ENCODE measurements around the gene PLP2. TPM values are rescaled to one million over a fixed set of nuclear protein-coding genes. Genes with fewer than 3 reads are reported as not detected.

The PLP2 gene
- total and polyA plus RNA-seq, 4 experiments from 2014 or later, result 132 to 334 (median 187) TPM

DNA sequence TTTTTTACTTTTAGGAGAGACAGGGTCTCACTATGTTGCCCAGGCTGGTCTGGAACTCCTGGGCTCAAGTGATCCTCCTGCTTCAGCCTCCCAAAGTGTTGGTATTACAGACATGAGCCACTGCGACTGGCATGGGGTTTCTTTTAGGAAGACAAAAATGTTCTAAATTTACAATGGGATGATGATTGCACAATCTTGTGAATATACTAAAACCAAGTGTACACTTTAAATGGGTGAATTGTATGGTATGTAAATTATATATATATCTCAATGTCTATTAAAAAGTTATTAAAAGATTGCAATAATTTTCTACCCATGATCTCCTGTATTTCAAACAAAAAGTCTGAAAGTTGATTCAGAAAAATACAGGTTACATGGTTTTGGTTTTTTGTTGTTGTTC, 18.2 kb upstream of the PLP2 start:
- no peak overlapping the region for H3K27ac Mint-ChIP-seq
- POLR2A ChIA-PET (ENCODE audit: partially characterized antibody), result no interaction called here
- peaks cover 9 to 23% (median 12%) of the 10 kb centered on the region in 4 donors for H3K4me1 Mint-ChIP-seq
- peaks cover 8% of the 10 kb centered on the region for H3K4me1 ChIP-seq (ENCODE audit: insufficient read depth, low read length)
- no peaks in the 10 kb centered on the region for H3K36me3 ChIP-seq (ENCODE audit: insufficient read depth, low read length)
- peaks cover 0 to 7% of the 10 kb centered on the region in 2 donors for H3K36me3 Mint-ChIP-seq
- no peaks in the 10 kb centered on the region for H3K27me3 Mint-ChIP-seq
- no peaks in the 10 kb centered on the region for H3K27me3 ChIP-seq (ENCODE audit: insufficient read depth, low read length)
- DNase-seq, result no peak
- no peaks in the 10 kb centered on the region for H3K9me3 ChIP-seq (ENCODE audit: control insufficient read depth in 1 of 2, low read length in 2 of 2)
- H3K27ac ChIP-seq (ENCODE audit: low read depth, low read length), result no peak overlapping the region
- CTCF ChIA-PET (ENCODE audit: partially characterized antibody), result no interaction called here
- H3K4me3 ChIP-seq (ENCODE audit: low read length in 2 of 2), result no peak overlapping the region
- no peaks in the 10 kb centered on the region for H3K9me3 Mint-ChIP-seq
- H3K4me3 Mint-ChIP-seq, result no peak overlapping the region
- intact Hi-C loops (cut with micrococcal nuclease), result no loop called here

- DNase-seq, result peak; percentile 25 to 60 (median 27)
- Histone ChIP-seq H3K9me3 (ENCODE audit: control insufficient read depth in 1 of 2, low read length in 2 of 2) (no peaks in the 10 kb centered on the region), H3K4me3 (ENCODE audit: low read length in 2 of 2) (peak overlapping the region; percentile 29 to 56), H3K27ac (ENCODE audit: low read depth, low read length) (peak overlapping the region; percentile 86), H3K36me3 (ENCODE audit: insufficient read depth, low read length) (no peaks in the 10 kb centered on the region), H3K4me1 (ENCODE audit: insufficient read depth, low read length) (peaks cover 8% of the 10 kb centered on the region), H3K27me3 (ENCODE audit: insufficient read depth, low read length) (no peaks in the 10 kb centered on the region)
- no peaks in the 10 kb centered on the region for H3K9me3 Mint-ChIP-seq
- H3K4me1 Mint-ChIP-seq, result peaks cover 9 to 23% (median 12%) of the 10 kb centered on the region in 4 donors
- no peaks in the 10 kb centered on the region for H3K27me3 Mint-ChIP-seq
- intact Hi-C loops (cut with micrococcal nuclease), result loop anchor here (1.0 to 5.0 kb wide), 3 partner anchors 32 to 153 kb away; partner anchors contain the start of genes GPKOW and GRIPAP1
- peak overlapping the region; percentile 95 to 99 (median 97) for H3K27ac Mint-ChIP-seq
- H3K36me3 Mint-ChIP-seq, result peaks cover 0 to 7% of the 10 kb centered on the region in 2 donors
- ChIA-PET POLR2A (ENCODE audit: partially characterized antibody) (interaction anchor here (0.5 to 2.3 kb wide), 22 partner anchors 9 to 581 kb away, joined by 3 to 37 read pairs (median 4); partner anchors contain the start of genes GPKOW, GRIPAP1, OTUD5 and PLP2), CTCF (ENCODE audit: partially characterized antibody) (interaction anchor here (0.7 to 2.5 kb wide), 18 partner anchors 10 to 153 kb away, joined by 3 to 31 read pairs (median 4); partner anchors contain the start of genes GPKOW, PLP2, TFE3 and WDR45)
- peak overlapping the region; percentile 91 to 97 (median 93) for H3K4me3 Mint-ChIP-seq
Measured at GRCh38 chrX:49155243-49155899, 16.3 kb upstream of the PLP2 start.

DNA sequence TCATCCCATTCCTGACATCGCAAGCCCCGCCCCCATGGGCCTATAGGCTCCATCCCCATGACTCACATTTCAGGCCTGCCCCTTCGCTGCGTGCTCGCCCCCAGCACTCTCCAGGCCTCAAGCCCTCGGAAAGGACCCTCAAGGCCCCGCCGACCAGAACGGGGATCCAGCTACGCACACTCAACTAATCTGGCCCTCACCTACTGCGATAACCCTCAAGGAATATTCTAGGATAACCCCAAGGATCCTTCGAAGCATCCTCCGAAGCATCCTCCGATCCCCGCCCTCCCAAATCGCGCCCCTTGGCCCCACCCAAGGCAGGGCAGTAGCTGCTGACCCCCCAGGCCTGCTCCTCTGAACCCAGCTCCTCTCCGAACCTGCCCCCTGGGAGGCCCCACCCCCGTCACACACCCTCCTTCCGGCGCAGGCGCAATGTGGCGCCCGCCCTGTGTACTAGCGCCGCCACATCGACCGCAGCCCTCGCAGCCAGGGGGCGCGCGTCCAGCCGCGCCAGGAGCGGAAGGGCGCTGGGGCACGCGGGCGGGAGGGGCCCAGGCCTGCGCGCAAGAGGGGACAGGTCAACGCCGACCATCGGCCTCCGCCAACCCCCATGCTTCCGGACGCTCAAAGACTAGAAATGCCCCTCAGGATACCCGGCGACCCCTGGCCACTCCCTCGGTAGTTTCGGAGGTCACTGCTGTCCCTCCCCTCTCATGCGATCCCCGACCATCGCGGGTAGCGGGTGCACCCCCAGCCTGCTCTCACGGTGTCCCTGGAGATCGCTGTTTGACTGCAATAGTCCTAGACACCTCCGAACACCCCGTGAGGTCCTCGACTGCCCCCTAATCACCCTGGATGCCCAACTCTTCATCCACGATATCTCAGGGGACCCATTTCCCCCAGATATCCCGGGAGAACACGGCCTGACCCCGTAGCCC, 15.5 kb upstream of the PLP2 start:
- no peaks in the 10 kb centered on the region for H3K27me3 ChIP-seq (ENCODE audit: insufficient read depth, low read length)
- peaks cover 8% of the 10 kb centered on the region for H3K4me1 ChIP-seq (ENCODE audit: insufficient read depth, low read length)
- H3K9me3 Mint-ChIP-seq, result no peaks in the 10 kb centered on the region
- H3K9me3 ChIP-seq (ENCODE audit: control insufficient read depth in 1 of 2, low read length in 2 of 2), result no peaks in the 10 kb centered on the region
- intact Hi-C loops (cut with micrococcal nuclease), result loop anchor here (1.0 to 5.0 kb wide), 3 partner anchors 33 to 154 kb away; partner anchors contain the start of genes GPKOW and GRIPAP1
- no peaks in the 10 kb centered on the region for H3K27me3 Mint-ChIP-seq
- H3K4me1 Mint-ChIP-seq, result peaks cover 9 to 23% (median 12%) of the 10 kb centered on the region in 4 donors
- peak overlapping the region; percentile 29 to 56 for H3K4me3 ChIP-seq (ENCODE audit: low read length in 2 of 2)
- H3K4me3 Mint-ChIP-seq, result peak overlapping the region; percentile 91 to 97 (median 93)
- H3K36me3 Mint-ChIP-seq, result peaks cover 0 to 7% of the 10 kb centered on the region in 2 donors
- CTCF ChIA-PET (ENCODE audit: partially characterized antibody), result interaction anchor here (0.7 to 2.5 kb wide), 18 partner anchors 9 to 153 kb away, joined by 3 to 31 read pairs (median 4); partner anchors contain the start of genes GPKOW, PLP2, TFE3 and WDR45
- POLR2A ChIA-PET (ENCODE audit: partially characterized antibody), result interaction anchor here (0.5 to 2.3 kb wide), 18 partner anchors 11 to 582 kb away, joined by 3 to 37 read pairs (median 4); partner anchors contain the start of genes GPKOW, GRIPAP1, OTUD5 and PLP2
- H3K27ac ChIP-seq (ENCODE audit: low read depth, low read length), result peak overlapping the region; percentile 86
- peak; percentile 85 to 86 (median 85) for DNase-seq
- no peaks in the 10 kb centered on the region for H3K36me3 ChIP-seq (ENCODE audit: insufficient read depth, low read length)
- H3K27ac Mint-ChIP-seq, result peak overlapping the region; percentile 95 to 99 (median 97)

DNA sequence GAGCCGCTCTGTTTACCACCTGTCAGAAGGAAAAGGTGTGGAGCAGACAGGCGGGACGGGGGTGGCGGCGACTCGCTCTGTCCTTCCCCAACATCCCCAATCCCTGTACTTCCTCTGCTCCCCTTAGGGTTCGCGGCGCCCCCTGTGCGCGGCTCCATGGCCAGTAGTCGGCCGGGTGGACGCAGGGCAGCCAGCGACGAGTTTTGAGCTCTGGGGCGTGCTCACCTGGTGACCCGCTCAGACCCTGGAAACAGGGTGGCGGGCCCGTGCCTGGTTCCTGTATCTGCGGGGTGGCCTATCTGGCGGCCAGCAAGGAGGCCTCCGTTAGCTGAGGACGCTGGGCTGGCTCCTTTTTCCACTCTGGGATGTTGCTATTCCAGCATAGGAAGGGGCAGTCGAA, 14.5 kb upstream of the PLP2 start:
- ChIA-PET POLR2A (ENCODE audit: partially characterized antibody) (interaction anchor here (2.0 kb wide), 1 partner anchor 10 kb away, joined by 13 read pairs; no protein-coding TSS in a partner anchor), CTCF (ENCODE audit: partially characterized antibody) (interaction anchor here (0.7 to 1.3 kb wide), 2 partner anchors 11 to 112 kb away, joined by 3 read pairs; no protein-coding TSS in a partner anchor)
- Mint-ChIP-seq H3K9me3 (no peaks in the 10 kb centered on the region), H3K27me3 (no peaks in the 10 kb centered on the region), H3K4me3 (no peak overlapping the region), H3K36me3 (peaks cover 0 to 7% of the 10 kb centered on the region in 2 donors), H3K4me1 (peaks cover 11 to 23% (median 12%) of the 10 kb centered on the region in 4 donors), H3K27ac (peak overlapping the region in 2 of 7 donors; percentile 12 to 25)
- Histone ChIP-seq H3K36me3 (ENCODE audit: insufficient read depth, low read length) (no peaks in the 10 kb centered on the region), H3K27me3 (ENCODE audit: insufficient read depth, low read length) (no peaks in the 10 kb centered on the region), H3K4me3 (ENCODE audit: low read length in 2 of 2) (no peak overlapping the region), H3K9me3 (ENCODE audit: control insufficient read depth in 1 of 2, low read length in 2 of 2) (no peaks in the 10 kb centered on the region), H3K27ac (ENCODE audit: low read depth, low read length) (no peak overlapping the region), H3K4me1 (ENCODE audit: insufficient read depth, low read length) (peaks cover 8% of the 10 kb centered on the region)
- DNase-seq, result no peak
- intact Hi-C loops (cut with micrococcal nuclease), result loop anchor here (5.0 kb wide), 2 partner anchors 35 to 155 kb away; partner anchors contain the start of gene GRIPAP1

DNA sequence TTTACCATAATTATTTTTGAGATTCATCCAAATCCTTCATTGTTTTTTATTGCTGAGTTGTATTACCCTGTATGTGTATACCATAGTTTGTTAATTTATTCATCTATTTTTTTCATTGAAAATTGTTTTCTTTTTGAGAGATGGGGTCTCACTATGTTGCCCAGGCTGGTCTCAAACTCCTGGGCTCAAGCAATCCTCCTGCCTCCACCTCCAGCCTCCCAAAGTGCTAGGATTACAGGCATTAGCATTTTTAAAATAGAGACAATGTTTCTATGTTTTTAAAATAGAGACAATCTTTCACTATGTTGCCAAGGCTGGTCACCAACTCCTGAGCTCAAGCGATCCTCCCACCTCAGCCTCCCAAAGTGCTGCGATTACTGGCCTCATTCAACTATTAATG, 10.8 kb upstream of the PLP2 start:
- H3K4me3 Mint-ChIP-seq, result no peak overlapping the region

DNA sequence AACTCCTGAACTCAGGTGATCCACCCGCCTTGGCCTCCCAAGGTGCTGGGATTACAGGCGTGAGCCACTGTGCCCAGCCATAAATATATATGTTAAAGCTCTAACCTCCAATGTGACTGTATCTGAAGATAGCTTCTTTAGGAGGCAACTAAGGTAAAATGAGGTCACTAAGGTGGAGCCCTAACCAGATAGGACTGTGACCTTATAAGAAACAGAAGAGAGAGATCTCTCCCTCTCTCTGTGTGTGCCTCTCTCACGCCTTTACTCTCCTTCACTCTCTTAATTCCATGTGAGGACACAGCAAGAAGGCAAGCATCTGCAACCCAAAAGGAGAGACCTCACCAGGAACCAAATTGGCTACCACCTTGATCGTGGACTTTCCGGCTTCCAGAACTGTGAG, 10.1 kb upstream of the PLP2 start:
- ChIA-PET CTCF (ENCODE audit: partially characterized antibody) (no interaction called here), POLR2A (ENCODE audit: partially characterized antibody) (no interaction called here)
- no peaks in the 10 kb centered on the region for H3K9me3 ChIP-seq (ENCODE audit: control insufficient read depth in 1 of 2, low read length in 2 of 2)
- Mint-ChIP-seq H3K27ac (peak overlapping the region in 2 of 7 donors; percentile 17 to 24), H3K4me1 (peaks cover 9 to 27% (median 18%) of the 10 kb centered on the region in 4 donors), H3K36me3 (peaks cover 0 to 1% of the 10 kb centered on the region in 2 donors), H3K27me3 (no peaks in the 10 kb centered on the region), H3K4me3 (peak overlapping the region in 1 of 8 donors; percentile 10), H3K9me3 (peaks cover 0 to 4% (median 0%) of the 10 kb centered on the region in 8 donors)
- no peak for DNase-seq
- peaks cover 22% of the 10 kb centered on the region for H3K4me1 ChIP-seq (ENCODE audit: insufficient read depth, low read length)
- H3K27ac ChIP-seq (ENCODE audit: low read depth, low read length), result no peak overlapping the region
- no peaks in the 10 kb centered on the region for H3K27me3 ChIP-seq (ENCODE audit: insufficient read depth, low read length)
- no peaks in the 10 kb centered on the region for H3K36me3 ChIP-seq (ENCODE audit: insufficient read depth, low read length)
- H3K4me3 ChIP-seq (ENCODE audit: low read length in 2 of 2), result no peak overlapping the region
- intact Hi-C loops (cut with micrococcal nuclease), result loop anchor here (5.0 to 10.0 kb wide), 2 partner anchors 87 to 204 kb away; partner anchors contain the start of genes OTUD5, PRAF2 and WDR45

More for the DNA sequence above, 10.8 kb upstream of the PLP2 start:
- no peaks in the 10 kb centered on the region for H3K9me3 ChIP-seq (ENCODE audit: control insufficient read depth in 1 of 2, low read length in 2 of 2)
- H3K27me3 ChIP-seq (ENCODE audit: insufficient read depth, low read length), result no peaks in the 10 kb centered on the region
- Mint-ChIP-seq H3K9me3 (peaks cover 0 to 2% (median 0%) of the 10 kb centered on the region in 8 donors), H3K27me3 (no peaks in the 10 kb centered on the region), H3K4me1 (peaks cover 9 to 27% (median 14%) of the 10 kb centered on the region in 4 donors), H3K36me3 (peaks cover 0 to 3% of the 10 kb centered on the region in 2 donors), H3K27ac (no peak overlapping the region)
- H3K27ac ChIP-seq (ENCODE audit: low read depth, low read length), result no peak overlapping the region
- no peak overlapping the region for H3K4me3 ChIP-seq (ENCODE audit: low read length in 2 of 2)
- no peaks in the 10 kb centered on the region for H3K36me3 ChIP-seq (ENCODE audit: insufficient read depth, low read length)
- H3K4me1 ChIP-seq (ENCODE audit: insufficient read depth, low read length), result peaks cover 18% of the 10 kb centered on the region
- POLR2A ChIA-PET (ENCODE audit: partially characterized antibody), result no interaction called here
- intact Hi-C loops (cut with micrococcal nuclease), result loop anchor here (5.0 to 10.0 kb wide), 2 partner anchors 86 to 204 kb away; partner anchors contain the start of genes OTUD5, PRAF2 and WDR45
- CTCF ChIA-PET (ENCODE audit: partially characterized antibody), result no interaction called here
- no peak for DNase-seq

Data from CD4-positive, alpha-beta memory T cell (primary cell).